Posterior cingulate gyrus (tissue), 11 donors: Measurements from ENCODE around the gene ZNF423.

Experiments
- DNase-seq, 10 donors: peaks; one replicate each; pipeline versions ENCODE4 v3.0.0 to v3.0.0-alpha.2; 2020 to 2021; ENCODE audit warnings: mixed read lengths in 3 of 10
- intact Hi-C: fragments of 100-400 bp; cut with DNase I; formaldehyde crosslinking; loops from one replicate; pipeline ENCODE4 v1.15.1; 2023

The ZNF423 gene

DNA sequence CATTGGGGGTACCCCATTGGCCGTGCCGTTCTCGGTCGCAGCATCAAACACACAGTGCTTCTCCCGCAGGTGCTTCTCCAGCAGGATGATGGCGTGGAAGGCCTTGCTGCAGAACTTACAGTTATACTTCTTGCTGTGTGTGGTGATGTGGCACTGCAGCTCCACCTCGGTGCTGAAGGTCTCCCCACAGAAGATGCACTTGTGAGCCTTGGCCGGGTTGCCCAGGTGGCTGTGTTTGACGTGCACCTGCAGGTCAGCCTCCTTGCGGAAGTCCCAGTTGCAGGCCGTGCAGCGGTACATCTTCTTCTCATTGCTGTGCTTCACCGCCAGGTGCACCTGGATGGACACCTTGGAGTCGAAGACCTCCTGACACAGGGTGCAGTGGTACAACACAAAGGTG, 219.3 kb downstream of the ZNF423 start:
- intact Hi-C loops, result no loop called here
- no peak for DNase-seq

DNA sequence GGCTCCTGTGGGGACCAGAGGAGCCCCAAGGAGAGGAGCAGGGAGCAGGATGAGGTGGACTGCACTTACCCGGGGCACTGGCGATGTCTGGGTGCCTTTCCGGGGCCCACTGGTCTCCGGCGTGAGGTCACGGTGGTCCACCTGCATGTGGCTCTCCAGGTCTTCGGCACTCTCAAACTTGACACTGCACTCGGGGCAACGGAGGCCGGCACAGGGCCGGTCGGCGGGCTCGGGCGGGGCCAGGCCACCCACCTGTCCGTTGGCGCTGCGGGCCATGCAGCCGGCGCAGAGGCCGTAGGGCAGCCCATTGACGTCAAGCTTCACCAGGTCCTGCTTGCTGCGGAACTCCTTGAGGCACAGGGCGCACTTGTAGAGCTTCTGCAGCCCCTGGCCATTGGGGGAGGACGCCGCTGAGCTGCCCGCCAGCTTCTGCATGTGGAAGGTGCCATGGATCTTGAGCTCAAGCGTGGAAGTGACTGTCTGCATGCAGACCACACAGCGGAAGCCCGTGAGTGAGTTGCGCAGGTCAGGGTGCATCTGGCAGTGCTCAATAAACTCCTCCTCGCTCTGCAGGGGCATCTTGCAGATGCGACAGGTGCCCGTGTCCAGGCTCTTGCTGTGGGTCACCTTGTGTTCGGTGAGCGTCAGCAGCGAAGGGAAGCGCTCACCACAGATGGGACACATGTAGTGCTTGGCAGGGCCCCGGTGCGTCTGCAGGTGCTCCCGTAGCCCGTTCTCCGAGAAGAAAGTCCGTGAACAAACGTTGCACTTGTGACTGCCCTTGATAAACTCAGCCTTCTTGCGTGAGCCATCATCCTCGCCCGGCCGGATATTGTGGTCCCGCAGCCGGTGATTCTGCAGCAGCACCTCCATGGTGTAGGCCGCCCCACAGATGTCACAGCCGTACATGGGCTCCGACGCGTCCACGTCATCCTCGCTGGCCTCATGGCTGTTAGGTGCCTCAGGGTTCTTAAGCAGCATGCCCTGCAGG, 220.0 kb downstream of the ZNF423 start:
- DNase-seq, result peak in 1 of 10 donors; percentile 80
- intact Hi-C loops, result no loop called here

DNA sequence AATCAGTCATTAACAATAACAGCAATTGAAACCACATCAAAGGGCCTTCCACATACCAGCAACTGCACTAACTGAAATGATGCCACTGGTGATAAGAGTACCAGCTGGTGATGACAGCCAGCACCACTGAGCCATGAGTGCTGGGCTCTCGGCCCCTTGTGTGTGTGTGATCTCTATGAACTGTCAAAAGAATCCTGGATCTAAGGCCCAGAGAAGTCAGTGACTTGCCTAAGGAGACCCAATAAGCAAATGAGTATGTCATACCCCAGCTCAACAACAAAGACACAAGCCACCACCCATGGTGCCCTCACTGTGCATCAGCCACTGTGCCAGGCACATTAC, 220.9 kb downstream of the ZNF423 start:
- no peak for DNase-seq
- intact Hi-C loops, result no loop called here

DNA sequence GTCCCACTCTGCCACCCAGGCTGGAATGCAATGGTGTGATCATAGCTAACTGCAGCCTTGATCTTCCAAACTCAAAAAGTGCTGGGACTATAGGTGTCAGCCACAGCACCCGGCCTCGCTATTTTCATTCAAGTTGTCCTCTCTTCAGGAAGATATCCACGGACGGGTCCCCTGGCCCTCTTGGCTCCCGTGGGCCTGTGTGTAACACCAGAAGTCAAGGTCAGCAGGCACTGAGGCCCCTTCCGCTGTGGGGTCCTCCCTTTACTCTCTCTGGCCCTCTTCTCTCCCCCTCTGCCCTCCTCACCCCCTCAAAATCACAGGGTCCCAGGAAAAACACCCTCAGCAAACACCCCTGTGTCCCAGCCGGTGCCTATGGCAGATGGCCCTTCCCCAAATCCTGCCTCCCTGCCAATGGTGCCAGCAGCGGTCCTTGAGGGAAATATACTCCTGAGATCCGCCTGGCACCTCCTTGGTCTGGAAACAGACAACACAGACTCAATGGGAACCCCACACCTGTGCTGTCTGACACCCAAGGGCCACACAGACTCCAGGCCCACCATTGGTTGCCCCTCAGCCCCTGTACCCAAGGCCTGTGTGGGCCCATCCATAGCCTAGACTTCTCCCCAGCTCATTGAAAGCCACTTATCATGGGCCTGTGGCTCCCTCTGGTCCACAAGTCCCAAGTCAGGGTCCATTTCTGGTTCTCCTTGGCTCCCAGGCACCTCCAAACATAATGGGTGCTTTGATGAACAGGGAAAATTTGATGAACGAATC, 221.5 kb downstream of the ZNF423 start:
- DNase-seq, result no peak
- intact Hi-C loops, result no loop called here

DNA sequence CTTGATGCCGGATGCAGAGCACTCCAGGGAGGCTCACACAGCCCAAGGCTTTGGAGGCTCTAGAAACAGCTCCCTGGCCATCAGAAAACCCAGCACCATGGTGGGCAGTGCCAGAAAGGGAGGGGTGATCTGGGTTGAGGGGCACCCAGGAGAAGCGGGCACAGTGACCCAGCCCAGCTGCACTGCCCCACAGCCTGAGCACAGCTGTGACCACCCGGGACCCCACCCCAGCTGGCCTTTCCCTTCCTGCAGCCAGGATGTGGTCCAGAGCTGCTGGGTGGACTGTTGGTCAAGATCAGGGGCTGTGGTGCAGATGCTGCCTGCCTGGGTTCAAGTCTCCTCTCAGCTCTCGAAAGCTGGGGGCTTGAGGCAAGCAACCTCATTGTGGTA, 223.1 kb downstream of the ZNF423 start:
- DNase-seq, result no peak
- intact Hi-C loops, result no loop called here

DNA sequence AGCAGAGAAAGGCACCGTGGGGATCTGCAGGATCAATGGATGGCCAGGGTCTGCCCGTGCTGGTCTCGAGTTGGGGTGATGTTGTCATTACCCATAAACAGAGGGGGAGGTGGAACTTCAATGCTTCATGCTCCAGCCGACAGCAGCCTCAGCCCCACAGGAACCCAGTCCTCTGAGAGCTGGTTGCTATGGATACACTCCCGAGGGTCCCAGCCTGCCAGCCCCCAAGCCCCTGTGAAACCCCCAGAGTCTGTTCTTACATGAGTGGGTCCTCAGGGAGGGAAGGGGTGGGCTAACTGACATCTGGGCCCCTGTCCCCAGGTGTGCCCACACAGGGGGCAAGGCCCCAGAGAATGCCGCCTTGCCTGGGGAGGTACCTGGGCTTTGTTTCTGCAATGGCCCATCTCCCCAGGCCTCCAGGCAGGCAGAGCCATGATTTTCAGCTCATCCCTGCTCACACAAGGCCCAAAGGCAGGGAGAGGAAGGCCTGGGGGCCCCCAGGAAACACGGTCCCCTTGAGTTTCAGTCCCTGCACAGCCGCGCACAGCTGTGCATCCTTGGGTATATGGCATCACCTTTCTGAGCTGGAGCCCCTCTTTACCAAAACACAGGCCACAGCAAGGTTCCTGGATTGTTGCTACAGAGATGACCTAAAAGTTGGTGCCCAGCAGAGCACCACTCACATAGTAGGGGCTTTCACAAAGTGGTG, 223.7 kb downstream of the ZNF423 start:
- intact Hi-C loops, result no loop called here
- DNase-seq, result no peak

DNA sequence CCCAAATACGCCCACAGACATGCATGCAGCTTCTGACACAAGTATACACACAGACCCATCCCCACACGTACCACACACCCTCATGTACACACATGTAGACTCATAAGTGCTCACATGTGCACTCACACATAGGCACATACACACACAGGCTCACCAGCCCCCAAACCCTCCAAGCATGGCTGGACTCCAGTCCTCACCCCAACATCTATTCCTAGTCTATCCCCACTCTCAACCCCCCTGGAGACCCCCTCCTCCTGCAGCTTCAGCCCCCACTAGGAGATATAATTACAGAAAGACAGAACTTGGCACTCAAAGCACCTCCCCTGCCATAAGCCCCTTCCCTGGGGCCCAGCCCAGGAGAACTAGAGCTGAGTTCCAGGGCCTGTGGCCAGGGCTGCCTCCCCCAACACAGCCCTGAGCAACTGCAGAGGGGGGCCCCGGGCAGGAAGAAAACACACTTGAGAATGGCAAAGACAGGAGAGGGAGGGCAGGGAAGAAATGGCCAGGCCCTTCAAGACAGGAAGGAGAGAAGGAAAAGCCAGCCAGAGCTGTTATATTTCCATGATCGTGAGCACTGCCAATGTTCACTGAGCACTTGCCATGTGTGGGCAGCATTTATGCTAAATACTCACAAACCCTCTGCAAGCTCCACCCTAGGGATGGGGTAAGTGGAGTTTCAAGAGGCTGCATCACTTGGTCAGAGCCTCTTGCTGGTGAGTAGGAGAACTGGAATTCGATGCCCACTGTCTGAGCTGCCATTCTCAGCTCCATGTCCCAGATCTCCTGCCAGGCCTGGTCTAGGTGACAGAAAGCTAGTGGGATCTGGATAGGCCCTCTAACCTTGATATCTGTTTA, 224.5 kb downstream of the ZNF423 start:
- DNase-seq, result no peak

DNA sequence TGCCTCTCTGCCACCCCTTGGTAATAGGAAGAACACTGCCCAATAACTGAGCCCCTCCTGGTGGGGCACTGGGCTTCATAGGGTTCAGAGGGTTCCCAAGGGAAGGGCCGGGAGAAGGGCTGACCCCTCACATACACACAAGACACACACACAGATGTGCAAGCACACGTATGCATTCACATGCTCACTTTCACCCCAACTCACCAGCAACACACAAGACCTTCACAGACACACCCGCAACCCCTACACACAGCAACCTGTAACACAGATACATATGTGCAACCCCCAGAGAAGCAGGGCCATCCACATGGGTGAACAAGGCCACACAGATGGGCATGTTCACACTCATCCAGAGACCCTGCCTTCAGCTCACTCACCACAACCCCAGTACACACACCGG, 225.1 kb downstream of the ZNF423 start:
- intact Hi-C loops, result no loop called here
- DNase-seq, result no peak

More for the DNA sequence above, 224.5 kb downstream of the ZNF423 start:
- intact Hi-C loops, result no loop called here

DNA sequence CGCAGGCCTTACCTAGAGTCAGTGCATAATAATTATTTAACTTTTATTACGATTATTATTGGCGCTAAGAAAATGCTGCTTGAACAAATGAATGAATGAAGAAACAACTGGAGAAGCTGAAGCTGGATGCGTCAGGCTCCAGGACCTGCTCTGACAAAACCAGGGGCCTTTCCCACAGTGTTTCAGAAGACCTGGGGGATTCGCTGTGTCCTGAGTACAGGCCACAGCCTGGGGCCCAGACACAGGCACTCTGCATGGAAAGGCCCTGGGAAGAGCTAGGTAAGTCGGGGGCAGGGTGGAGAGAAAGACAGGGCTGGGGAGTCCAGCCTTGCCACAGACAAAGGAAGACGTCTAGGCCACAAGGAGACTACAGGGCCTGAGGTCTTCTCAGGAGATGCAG, 226.1 kb downstream of the ZNF423 start:
- intact Hi-C loops, result no loop called here
- no peak for DNase-seq

DNA sequence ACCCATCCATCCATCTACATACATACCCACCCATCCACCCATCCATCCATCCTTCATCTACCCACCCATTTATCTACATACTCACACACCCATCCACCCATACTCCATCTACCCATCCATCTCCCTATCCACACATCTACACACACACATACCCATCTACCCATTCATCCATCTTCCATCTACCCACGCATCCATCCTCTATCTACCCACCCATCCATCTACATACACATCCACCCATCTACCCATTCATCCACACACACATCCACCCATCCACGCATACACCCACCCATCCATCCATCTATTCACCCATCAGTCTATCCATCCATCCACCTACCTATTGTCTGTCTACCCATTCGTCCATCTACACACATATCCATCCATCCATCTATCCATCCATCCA, 227.8 kb downstream of the ZNF423 start:
- intact Hi-C loops, result no loop called here
- no peak for DNase-seq

DNA sequence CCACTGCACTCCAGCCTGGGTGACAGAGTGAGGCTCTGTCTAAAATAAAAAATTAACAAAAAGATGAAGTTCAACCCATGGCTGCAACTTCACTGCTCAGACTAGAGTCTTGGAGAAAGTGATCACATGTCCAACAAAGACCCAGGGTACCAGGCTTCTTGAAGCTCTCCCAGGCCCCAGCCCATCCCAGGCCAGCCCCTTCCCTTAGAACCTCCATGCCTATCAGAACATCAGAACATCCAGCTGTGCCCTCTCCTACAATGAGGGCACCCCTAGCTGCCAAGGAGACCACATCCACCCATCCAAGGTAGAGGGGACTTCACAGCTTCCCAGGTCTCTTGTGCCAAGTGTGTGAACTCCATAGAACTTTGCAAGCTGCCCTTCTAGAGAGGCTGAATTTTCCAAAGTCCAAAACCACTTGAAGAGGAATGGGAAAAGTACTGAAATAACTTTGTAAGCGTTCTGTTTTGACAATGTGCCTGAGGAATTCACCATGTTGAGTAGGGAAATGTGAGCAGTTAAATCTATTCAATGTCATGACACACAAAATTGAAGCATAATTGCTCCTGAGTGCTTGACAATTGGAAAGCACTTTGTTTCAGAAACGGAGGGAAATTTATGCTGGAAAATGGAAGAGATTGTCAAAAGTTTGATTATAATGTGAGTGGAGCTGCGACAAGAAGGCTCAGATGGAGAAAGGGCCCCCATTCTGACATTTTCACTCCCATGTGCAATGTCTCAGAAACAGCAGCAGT, 230.4 kb downstream of the ZNF423 start:
- intact Hi-C loops, result no loop called here
- no peak for DNase-seq

DNA sequence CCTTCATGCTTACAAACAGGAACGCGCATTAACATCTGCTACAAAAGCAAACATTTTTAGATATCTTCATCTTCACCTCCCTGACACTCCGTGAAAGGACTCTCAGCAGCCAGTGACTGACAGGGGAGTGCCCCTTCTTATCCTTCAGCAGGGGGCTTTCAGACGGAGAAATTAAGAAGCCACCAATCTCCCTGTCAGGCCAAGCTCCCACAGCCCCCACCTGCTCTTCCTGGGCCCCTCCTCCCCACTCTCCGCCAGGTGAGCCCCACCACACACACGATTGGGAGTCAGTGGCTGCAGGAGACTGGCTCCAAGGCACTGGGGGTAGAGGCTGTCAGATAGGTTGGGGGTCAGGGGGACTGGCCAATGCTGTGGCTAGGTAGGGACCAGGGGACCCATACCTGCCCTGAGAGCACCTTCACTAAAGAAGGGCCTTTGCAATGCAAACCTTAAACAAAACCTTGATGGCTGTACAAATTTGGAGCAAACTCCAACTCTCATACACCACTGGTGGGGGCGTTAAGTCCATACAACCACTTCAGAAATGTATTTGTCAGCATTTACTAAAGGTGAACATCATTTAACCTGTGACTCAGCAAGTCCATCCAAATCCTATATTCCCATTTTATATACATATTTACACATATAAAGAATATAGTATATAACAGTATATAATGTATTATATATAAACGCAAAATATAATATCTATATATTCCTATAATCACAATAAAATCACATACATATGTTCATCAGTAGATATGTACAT, 232.2 kb downstream of the ZNF423 start:
- intact Hi-C loops, result no loop called here
- peak in 1 of 10 donors; percentile 52 for DNase-seq

DNA sequence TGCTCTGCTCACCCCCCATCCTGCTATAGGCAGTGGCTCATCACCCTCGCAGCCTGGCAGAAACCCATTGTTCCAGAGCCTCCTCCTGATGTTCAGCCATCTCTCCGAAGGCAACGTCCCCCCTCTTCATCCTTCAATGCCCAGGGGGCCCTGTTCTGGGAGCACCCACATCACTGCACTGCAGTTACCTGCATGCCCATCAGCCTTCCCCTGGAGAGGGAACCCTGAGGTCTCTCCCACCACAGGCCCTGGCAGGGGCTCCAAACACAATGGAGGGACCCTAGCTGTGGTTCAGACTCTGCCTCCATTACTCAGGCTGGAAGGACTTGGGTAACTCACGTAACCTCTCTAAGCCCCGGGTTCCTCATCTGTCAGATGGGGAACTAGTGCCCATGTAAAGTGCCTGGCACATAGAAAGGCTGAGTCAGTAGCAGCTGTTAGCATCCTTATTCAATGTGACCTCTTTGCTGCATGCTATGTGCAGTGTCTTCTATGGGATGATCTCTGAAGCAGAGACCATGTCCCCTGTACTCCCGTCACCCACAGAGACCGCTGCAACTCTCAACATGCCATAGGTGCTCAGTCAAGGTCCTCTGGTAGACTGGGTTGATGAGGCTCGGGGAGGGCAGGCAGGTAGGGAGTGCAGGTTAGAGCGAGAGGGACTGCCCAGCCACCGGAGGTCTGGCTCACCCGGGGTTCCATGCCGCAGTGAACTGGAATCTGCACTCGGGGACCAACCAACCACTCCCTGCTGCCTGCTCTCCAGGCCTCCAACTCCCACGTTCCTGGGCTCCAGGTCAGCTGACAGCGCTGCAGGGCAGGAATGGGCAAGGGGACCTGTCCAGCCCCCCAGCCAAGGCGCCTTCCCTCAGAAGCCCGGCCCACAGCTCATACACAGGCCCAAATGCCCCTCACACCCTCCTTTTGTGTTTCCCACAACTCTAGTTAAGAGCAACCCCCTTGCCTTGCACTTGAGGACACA, 233.2 kb downstream of the ZNF423 start:
- intact Hi-C loops, result no loop called here
- DNase-seq, result no peak

DNA sequence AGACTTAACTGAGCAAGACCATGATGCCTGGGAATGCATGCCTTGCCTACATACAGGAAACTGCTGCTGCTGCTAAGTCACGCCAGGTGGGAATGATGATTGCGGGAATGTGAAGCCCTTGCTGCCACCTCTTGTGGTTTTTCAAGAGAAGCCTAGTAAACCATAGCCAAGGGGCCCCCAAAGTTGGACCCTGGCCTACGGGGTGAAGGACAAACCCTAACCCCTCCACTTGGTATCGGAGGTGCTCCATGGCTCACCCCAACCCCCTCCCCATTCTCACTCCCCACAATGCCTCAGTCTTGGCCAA, 233.9 kb downstream of the ZNF423 start:
- intact Hi-C loops, result no loop called here

DNA sequence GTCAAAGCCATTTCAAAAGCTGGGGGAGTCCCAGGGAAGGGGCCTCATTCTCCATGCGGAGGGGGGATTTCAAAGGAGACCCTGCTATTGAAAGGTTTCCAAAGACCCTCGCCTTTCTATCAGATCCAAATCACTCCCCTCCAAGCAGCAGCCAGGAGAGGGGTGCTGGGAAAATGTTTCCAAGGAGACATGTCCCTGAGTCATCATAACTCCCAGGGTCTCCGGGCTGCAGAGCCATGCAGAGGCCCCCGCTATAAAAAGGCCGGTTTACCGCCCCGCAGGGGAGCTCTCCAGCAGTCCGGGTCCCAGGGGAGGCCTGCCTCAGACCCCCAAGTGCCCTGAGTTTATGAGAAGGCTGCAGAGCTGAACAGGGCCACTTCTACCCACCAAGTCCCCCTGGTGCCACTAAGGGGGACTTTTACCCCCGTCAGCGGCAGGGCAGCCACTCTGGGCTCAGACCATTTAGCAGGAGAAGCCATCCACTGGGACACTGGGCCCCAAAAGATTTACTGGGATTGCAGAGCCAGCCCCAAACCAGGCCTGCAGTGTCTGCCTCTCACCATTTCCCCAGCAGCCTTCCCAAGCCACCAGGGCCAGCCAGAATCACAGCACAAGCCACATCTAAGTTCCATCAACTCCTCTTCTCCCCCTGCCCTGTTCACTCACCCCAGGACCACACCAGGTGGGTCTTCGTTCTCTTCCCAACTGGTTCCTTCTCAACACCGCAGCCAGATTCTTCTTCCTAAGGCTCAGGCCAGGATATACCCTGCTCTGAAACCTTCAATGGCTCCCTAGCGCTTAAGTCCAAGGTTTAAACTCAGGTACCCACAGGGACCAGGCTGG, 234.4 kb downstream of the ZNF423 start:
- intact Hi-C loops, result no loop called here
- DNase-seq, result no peak

More for the DNA sequence above, 233.9 kb downstream of the ZNF423 start:
- no peak for DNase-seq

DNA sequence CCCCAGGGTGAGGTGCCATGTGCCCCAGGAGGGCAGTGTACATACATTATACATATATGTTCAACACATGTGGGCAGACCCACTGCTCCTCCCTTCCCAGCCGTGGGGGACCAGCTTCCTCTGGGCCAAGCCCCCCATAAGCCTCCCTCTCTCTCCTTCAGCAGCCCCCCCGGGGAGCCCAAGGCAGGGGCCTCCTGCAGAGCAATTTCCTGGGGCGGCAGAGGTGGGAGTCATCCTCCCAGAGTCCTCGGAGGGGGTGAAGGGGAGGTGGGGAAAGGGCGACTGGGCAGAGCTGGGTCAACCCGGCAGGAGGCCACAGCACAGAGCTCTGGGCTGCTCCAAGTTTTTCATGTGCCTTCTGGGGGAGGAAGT, 235.1 kb downstream of the ZNF423 start:
- intact Hi-C loops, result no loop called here

More for the DNA sequence above, 235.1 kb downstream of the ZNF423 start:
- DNase-seq, result no peak
